Activated T-cell treated with anti-CD3 and anti-CD28 coated beads for 1 hour (primary cell): ENCODE results near the gene CCDC38.
"Not testable (repeated sequence)": the region's sequence is repeated elsewhere in the genome, so short reads cannot be mapped to it uniquely, and the experiment has no call there.

Experiments
- DNase-seq: peaks from one replicate; pipeline ENCODE4 v3.0.0-alpha.2; 2020; ENCODE audit warnings: low read depth

CCDC38 gene

GRCh38 chr12:95942524-95943329 lies at the start of gene CCDC38:
Gene CCDC38, minus strand, starts transcription at chr12:95942614. Its CDS starts 6,105 bp downstream, at chr12:95936509.
- DNase-seq, result peak; percentile 67

- no peak for DNase-seq
Observed at GRCh38 chr12:95990136-95990535, 47.7 kb upstream of the CCDC38 start.

GRCh38 chr12:95989504-95990123 lies 47.2 kb upstream of the CCDC38 start:
- DNase-seq, result no peak

- no peak for DNase-seq
Observed at GRCh38 chr12:95988506-95989275, 46.3 kb upstream of the CCDC38 start.

- DNase-seq, result no peak
Observed at GRCh38 chr12:95986635-95987570, 44.5 kb upstream of the CCDC38 start.

- no peak for DNase-seq
Observed at GRCh38 chr12:95984682-95985081, 42.3 kb upstream of the CCDC38 start.

GRCh38 chr12:95982602-95983001 lies 40.2 kb upstream of the CCDC38 start:
- DNase-seq, result no peak

GRCh38 chr12:95980437-95980836 lies 38.0 kb upstream of the CCDC38 start:
- DNase-seq, result no peak

GRCh38 chr12:95978774-95979173 lies 36.4 kb upstream of the CCDC38 start:
- no peak for DNase-seq

- no peak for DNase-seq
Observed at GRCh38 chr12:95978351-95978750, 35.9 kb upstream of the CCDC38 start.

- no peak for DNase-seq
Observed at GRCh38 chr12:95977764-95978305, 35.4 kb upstream of the CCDC38 start.

- DNase-seq, result no peak
Observed at GRCh38 chr12:95976416-95976832, 34.0 kb upstream of the CCDC38 start.

GRCh38 chr12:95975491-95975890 lies 33.1 kb upstream of the CCDC38 start:
- DNase-seq, result no peak

- DNase-seq, result no peak
Observed at GRCh38 chr12:95974358-95974757, 31.9 kb upstream of the CCDC38 start.

GRCh38 chr12:95972832-95973456 lies 30.5 kb upstream of the CCDC38 start:
- no peak for DNase-seq

- DNase-seq, result no peak
Observed at GRCh38 chr12:95970905-95971304, 28.5 kb upstream of the CCDC38 start.

- DNase-seq, result not testable (repeated sequence)
Observed at GRCh38 chr12:95969116-95969515, 26.7 kb upstream of the CCDC38 start.

GRCh38 chr12:95967301-95967700 lies 24.9 kb upstream of the CCDC38 start:
- no peak for DNase-seq

GRCh38 chr12:95966287-95966870 lies 24.0 kb upstream of the CCDC38 start:
- DNase-seq, result no peak

- no peak for DNase-seq
Observed at GRCh38 chr12:95963096-95963495, 20.7 kb upstream of the CCDC38 start.

- no peak for DNase-seq
Observed at GRCh38 chr12:95962222-95962621, 19.8 kb upstream of the CCDC38 start.
